HEK293T (cell line): ENCODE results near the gene FN3KRP.
"Not testable (repeated sequence)": the region's sequence is repeated elsewhere in the genome, so short reads cannot be mapped to it uniquely, and the experiment has no call there.

ENCODE experiments used
- CTCF ChIA-PET: fragments of 350-600 bp; formaldehyde crosslinking; extraction: SDS; loops from one replicate; lab custom pipeline; 2021; ENCODE audit warnings: antibody characterized with exemption, inconsistent platforms; lab: Yijun Ruan, JAX
- POLR2A ChIA-PET: fragments of 350-600 bp; formaldehyde crosslinking; extraction: SDS; loops from one replicate; lab custom pipeline; 2020; ENCODE audit warnings: antibody characterized with exemption, inconsistent platforms; lab: Yijun Ruan, JAX
- DNase-seq: peaks from one replicate; pipeline ENCODE4 v3.0.0; 2012; ENCODE audit warnings: mixed read lengths; ENCODE audit errors: extremely low spot score
- ARNT ChIP-seq: fragments of 450-650 bp; IDR thresholded peaks from 2 replicates; pipeline ENCODE4 v1.6.1; 2017; ENCODE audit warnings: mild to moderate bottlenecking
- BHLHE40 ChIP-seq: fragments of 450-650 bp; IDR thresholded peaks from 2 replicates; pipeline ENCODE4 v1.6.1; 2016; ENCODE audit warnings: mild to moderate bottlenecking, moderate library complexity, borderline replicate concordance
- CTBP1 ChIP-seq: fragments of 450-650 bp; IDR thresholded peaks from 2 replicates; pipeline ENCODE4 v1.6.1; 2016; ENCODE audit warnings: borderline replicate concordance
- ELF4 ChIP-seq: fragments of 450-650 bp; IDR thresholded peaks from 2 replicates; pipeline ENCODE4 v1.6.1; 2017; ENCODE audit warnings: antibody characterized with exemption
- FOXA1 ChIP-seq: fragments of 450-650 bp; IDR thresholded peaks from 2 replicates; pipeline ENCODE4 v1.6.1; 2016; ENCODE audit warnings: mild to moderate bottlenecking
- FOXK2 ChIP-seq: fragments of 450-650 bp; IDR thresholded peaks from 2 replicates; pipeline ENCODE4 v1.6.1; 2016; ENCODE audit warnings: mild to moderate bottlenecking
- FOXM1 ChIP-seq: fragments of 450-650 bp; IDR thresholded peaks from 2 replicates; pipeline ENCODE4 v1.6.1; 2017; ENCODE audit warnings: mild to moderate bottlenecking, borderline replicate concordance
- HDGF ChIP-seq: fragments of 450-650 bp; IDR thresholded peaks from 2 replicates; pipeline ENCODE4 v1.6.1; 2017; ENCODE audit warnings: antibody characterized with exemption, borderline replicate concordance
- L3MBTL2 ChIP-seq: fragments of 450-650 bp; conservative IDR thresholded peaks from 2 replicates; pipeline ENCODE4 v1.6.1; 2016; ENCODE audit warnings: mild to moderate bottlenecking
- LEF1 ChIP-seq: fragments of 450-650 bp; IDR thresholded peaks from 2 replicates; pipeline ENCODE4 v1.6.1; 2017; ENCODE audit warnings: mild to moderate bottlenecking, borderline replicate concordance
- NFRKB ChIP-seq: fragments of 450-650 bp; IDR thresholded peaks from 2 replicates; pipeline ENCODE4 v1.6.1; 2016; ENCODE audit warnings: mild to moderate bottlenecking, moderate library complexity
- PKNOX1 ChIP-seq: fragments of 450-650 bp; IDR thresholded peaks from 2 replicates; pipeline ENCODE4 v1.6.1; 2016
- SP1 ChIP-seq: fragments of 450-650 bp; IDR thresholded peaks from 2 replicates; pipeline ENCODE4 v1.6.1; 2017
- SUZ12 ChIP-seq: fragments of 450-650 bp; IDR thresholded peaks from 2 replicates; pipeline ENCODE4 v1.6.1; 2016; ENCODE audit warnings: mild to moderate bottlenecking
- TARDBP ChIP-seq: fragments of 450-650 bp; IDR thresholded peaks from 2 replicates; pipeline ENCODE4 v1.6.1; 2016
- ZNF384 ChIP-seq: fragments of 450-650 bp; IDR thresholded peaks from 2 replicates; pipeline ENCODE4 v1.6.1; 2016

Gene FN3KRP

GRCh38 chr17:82767041-82767754, 50.7 kb downstream of the FN3KRP start:
- TF ChIP-seq FOXM1: no peak
- no peak for TF ChIP-seq TARDBP
- TF ChIP-seq HDGF: no peak
- no peak for TF ChIP-seq L3MBTL2
- TF ChIP-seq ZNF384: no peak
- no peak for TF ChIP-seq BHLHE40
- TF ChIP-seq ELF4: no peak
- no peak for TF ChIP-seq NFRKB
- no peak for TF ChIP-seq LEF1
- no peak for TF ChIP-seq PKNOX1
- no peak for TF ChIP-seq FOXA1
- TF ChIP-seq ARNT: no peak
- no peak for TF ChIP-seq SUZ12
- TF ChIP-seq SP1: no peak
- TF ChIP-seq FOXK2: no peak
- no peak for TF ChIP-seq CTBP1
- ChIA-PET CTCF (interaction anchor here (0.6 to 2.3 kb wide), 2 partner anchors 9 to 11 kb away, joined by 3 to 9 read pairs; no protein-coding TSS in a partner anchor), POLR2A (no interaction called here)
- peak; percentile 73 for DNase-seq

- DNase-seq: no peak
- CTCF ChIA-PET: interaction anchor here (0.6 kb wide), 1 partner anchor 13 kb away, joined by 4 read pairs; no protein-coding TSS in a partner anchor
- POLR2A ChIA-PET: no interaction called here
- TF ChIP-seq FOXA1: no peak
- no peak for TF ChIP-seq FOXK2
- TF ChIP-seq ZNF384: no peak
- TF ChIP-seq FOXM1: no peak
- no peak for TF ChIP-seq SP1
- no peak for TF ChIP-seq HDGF
- no peak for TF ChIP-seq BHLHE40
Measured at GRCh38 chr17:82769041-82769440, 52.5 kb downstream of the FN3KRP start.

- DNase-seq: no peak
- ChIA-PET POLR2A (no interaction called here), CTCF (no interaction called here)
- no peak for TF ChIP-seq L3MBTL2
- TF ChIP-seq ARNT: no peak
- TF ChIP-seq FOXK2: no peak
- no peak for TF ChIP-seq HDGF
- no peak for TF ChIP-seq ZNF384
- TF ChIP-seq SUZ12: no peak
- no peak for TF ChIP-seq FOXM1
- TF ChIP-seq CTBP1: no peak
- no peak for TF ChIP-seq LEF1
- no peak for TF ChIP-seq NFRKB
- TF ChIP-seq BHLHE40: no peak
- no peak for TF ChIP-seq ELF4
Measured at GRCh38 chr17:82772026-82772425, 55.5 kb downstream of the FN3KRP start.

GRCh38 chr17:82774456-82774855, 58.0 kb downstream of the FN3KRP start:
- POLR2A ChIA-PET, CTCF ChIA-PET, DNase-seq: not testable (repeated sequence)

GRCh38 chr17:82775001-82775823, 58.7 kb downstream of the FN3KRP start:
- TF ChIP-seq TARDBP (no peak), HDGF (no peak), FOXA1 (no peak)
- peak; percentile 87 for DNase-seq
- CTCF ChIA-PET: interaction anchor here (1.1 kb wide), 1 partner anchor 65 kb away, joined by 3 read pairs; the partner anchor contains the start of gene ZNF750
- POLR2A ChIA-PET: no interaction called here

- ChIA-PET POLR2A (no interaction called here), CTCF (interaction anchor here (0.6 to 0.7 kb wide), 2 partner anchors 29 to 129 kb away, joined by 3 read pairs; no protein-coding TSS in a partner anchor)
- DNase-seq: no peak
- TF ChIP-seq FOXK2 (no peak), ELF4 (no peak), FOXA1 (no peak), BHLHE40 (no peak)
Measured at GRCh38 chr17:82776454-82776853, 59.9 kb downstream of the FN3KRP start.
